Measurements from ENCODE around the gene FAM193B. TPM values are rescaled to one million over a fixed set of nuclear protein-coding genes. Genes with fewer than 3 reads are reported as not detected.

The FAM193B gene
- total and polyA plus RNA-seq, 2 donors, result 41.7 to 527 TPM

Other genes starting within 250 kb of the FAM193B start
- gene MXD3, start 242.7 kb downstream of the FAM193B start, total RNA-seq, result 44.8 TPM
- gene MXD3, start 242.7 kb downstream of the FAM193B start, polyA plus RNA-seq, result 16.1 TPM
- 117 TPM for gene LMAN2, start 202.9 kb downstream of the FAM193B start, total RNA-seq
- 95.3 TPM for gene LMAN2, start 202.9 kb downstream of the FAM193B start, polyA plus RNA-seq
- 49.5 TPM for gene RGS14, start 196.6 kb downstream of the FAM193B start, total RNA-seq
- gene RGS14, start 196.6 kb downstream of the FAM193B start, polyA plus RNA-seq, result 52.7 TPM
- 0.05 TPM for gene SLC34A1, start 170.1 kb downstream of the FAM193B start, total RNA-seq
- gene SLC34A1, start 170.1 kb downstream of the FAM193B start, polyA plus RNA-seq, result 0.02 TPM
- not detected for gene PFN3, start 153.9 kb downstream of the FAM193B start, total RNA-seq
- gene PFN3, start 153.9 kb downstream of the FAM193B start, polyA plus RNA-seq, result not detected
- 0.19 TPM for gene F12, start 145.0 kb downstream of the FAM193B start, total RNA-seq
- gene F12, start 145.0 kb downstream of the FAM193B start, polyA plus RNA-seq, result 1.2 TPM
- 57.4 TPM for gene GRK6, start 127.9 kb downstream of the FAM193B start, total RNA-seq
- 36.3 TPM for gene GRK6, start 127.9 kb downstream of the FAM193B start, polyA plus RNA-seq
- gene PRR7, start 107.7 kb downstream of the FAM193B start, total RNA-seq, result 3.6 TPM
- 1.6 TPM for gene PRR7, start 107.7 kb downstream of the FAM193B start, polyA plus RNA-seq
- gene DBN1, start 80.9 kb downstream of the FAM193B start, total RNA-seq, result 32.3 TPM
- 34.3 TPM for gene DBN1, start 80.9 kb downstream of the FAM193B start, polyA plus RNA-seq
- 10.8 TPM for gene PDLIM7, start 57.0 kb downstream of the FAM193B start, total RNA-seq
- gene PDLIM7, start 57.0 kb downstream of the FAM193B start, polyA plus RNA-seq, result 61.9 TPM
- gene DOK3, start 44.7 kb downstream of the FAM193B start, total RNA-seq, result 3.3 TPM
- 13.4 TPM for gene DOK3, start 44.7 kb downstream of the FAM193B start, polyA plus RNA-seq
- 78.0 TPM for gene DDX41, start 37.6 kb downstream of the FAM193B start, total RNA-seq
- 71.3 TPM for gene DDX41, start 37.6 kb downstream of the FAM193B start, polyA plus RNA-seq
- 37.9 TPM for gene TMED9, start 37.6 kb upstream of the FAM193B start, total RNA-seq
- 104 TPM for gene TMED9, start 37.6 kb upstream of the FAM193B start, polyA plus RNA-seq
- gene B4GALT7, start 45.6 kb upstream of the FAM193B start, total RNA-seq, result 14.1 TPM
- 29.1 TPM for gene B4GALT7, start 45.6 kb upstream of the FAM193B start, polyA plus RNA-seq
- 0.19 TPM for gene FAM153A, start 228.3 kb upstream of the FAM193B start, total RNA-seq
- gene FAM153A, start 228.3 kb upstream of the FAM193B start, polyA plus RNA-seq, result 32.7 TPM